Neuron (in vitro differentiated cells): Measurements from ENCODE around the gene TEK.

Experiments used
- H2AFZ ChIP-seq: one replicate; pipeline ENCODE4 v1.6.1; 2013; ENCODE audit warnings: low read depth, mild to moderate bottlenecking, inconsistent platforms, low read length, moderate library complexity
- H3K27me3 ChIP-seq: one replicate; pipeline ENCODE4 v1.6.1; 2013; ENCODE audit warnings: low read length; ENCODE audit not compliant: insufficient read depth
- H3K36me3 ChIP-seq: one replicate; pipeline ENCODE4 v1.6.1; 2013; ENCODE audit warnings: low read length; ENCODE audit not compliant: insufficient read depth
- H3K4me1 ChIP-seq: one replicate; pipeline ENCODE4 v1.6.1; 2013; ENCODE audit warnings: low read length; ENCODE audit not compliant: insufficient read depth
- H3K4me3 ChIP-seq: 2 replicates; pipeline ENCODE4 v1.5.1; 2013; ENCODE audit warnings: mild to moderate bottlenecking, low read length, moderate library complexity
- H3K9me3 ChIP-seq: one replicate; pipeline ENCODE4 v1.6.1; 2013; ENCODE audit warnings: low read length

TEK gene

GRCh38 chr9:27193886-27194285, 84.9 kb downstream of the TEK start:
- Histone ChIP-seq H3K27me3 (no peaks in the 10 kb centered on the region), H3K9me3 (no peaks in the 10 kb centered on the region), H3K36me3 (no peaks in the 10 kb centered on the region), H2AFZ (no peak overlapping the region), H3K4me1 (no peaks in the 10 kb centered on the region), H3K4me3 (no peak overlapping the region)

- Histone ChIP-seq H3K27me3 (no peaks in the 10 kb centered on the region), H2AFZ (no peak overlapping the region), H3K9me3 (no peaks in the 10 kb centered on the region), H3K36me3 (no peaks in the 10 kb centered on the region), H3K4me1 (no peaks in the 10 kb centered on the region), H3K4me3 (no peak overlapping the region)
Observed at GRCh38 chr9:27194401-27195091, 85.5 kb downstream of the TEK start.

- H2AFZ ChIP-seq: no peak overlapping the region
- H3K4me3 ChIP-seq: no peak overlapping the region
- H3K4me1 ChIP-seq: no peaks in the 10 kb centered on the region
- H3K9me3 ChIP-seq: no peaks in the 10 kb centered on the region
- H3K27me3 ChIP-seq: no peaks in the 10 kb centered on the region
- H3K36me3 ChIP-seq: no peaks in the 10 kb centered on the region
Observed at GRCh38 chr9:27195191-27195590, 86.2 kb downstream of the TEK start.

- Histone ChIP-seq H3K9me3 (no peaks in the 10 kb centered on the region), H2AFZ (no peak overlapping the region), H3K4me1 (no peaks in the 10 kb centered on the region), H3K36me3 (no peaks in the 10 kb centered on the region), H3K27me3 (no peaks in the 10 kb centered on the region), H3K4me3 (no peak overlapping the region)
Observed at GRCh38 chr9:27196383-27196782, 87.4 kb downstream of the TEK start.

GRCh38 chr9:27198190-27198589, 89.2 kb downstream of the TEK start:
- Histone ChIP-seq H3K27me3 (no peaks in the 10 kb centered on the region), H3K36me3 (no peaks in the 10 kb centered on the region), H3K4me3 (no peak overlapping the region)

GRCh38 chr9:27202056-27202455, 93.0 kb downstream of the TEK start:
- Histone ChIP-seq H2AFZ (no peak overlapping the region), H3K27me3 (no peaks in the 10 kb centered on the region), H3K4me1 (no peaks in the 10 kb centered on the region), H3K36me3 (no peaks in the 10 kb centered on the region), H3K4me3 (no peak overlapping the region), H3K9me3 (no peaks in the 10 kb centered on the region)

More at GRCh38 chr9:27198190-27198589, 89.2 kb downstream of the TEK start:
- Histone ChIP-seq H3K9me3 (no peaks in the 10 kb centered on the region), H3K4me1 (no peaks in the 10 kb centered on the region), H2AFZ (no peak overlapping the region)

GRCh38 chr9:27203783-27204182, 94.8 kb downstream of the TEK start:
- Histone ChIP-seq H2AFZ (no peak overlapping the region), H3K9me3 (no peaks in the 10 kb centered on the region), H3K4me3 (no peak overlapping the region), H3K27me3 (no peaks in the 10 kb centered on the region), H3K36me3 (no peaks in the 10 kb centered on the region), H3K4me1 (no peaks in the 10 kb centered on the region)

GRCh38 chr9:27204578-27204977, 95.6 kb downstream of the TEK start:
- Histone ChIP-seq H3K36me3 (no peaks in the 10 kb centered on the region), H2AFZ (no peak overlapping the region), H3K4me3 (no peak overlapping the region), H3K9me3 (no peaks in the 10 kb centered on the region), H3K27me3 (no peaks in the 10 kb centered on the region), H3K4me1 (no peaks in the 10 kb centered on the region)

- no peaks in the 10 kb centered on the region for H3K27me3 ChIP-seq
- H3K9me3 ChIP-seq: no peaks in the 10 kb centered on the region
- no peaks in the 10 kb centered on the region for H3K4me1 ChIP-seq
- no peak overlapping the region for H2AFZ ChIP-seq
- H3K36me3 ChIP-seq: no peaks in the 10 kb centered on the region
- H3K4me3 ChIP-seq: no peak overlapping the region
Observed at GRCh38 chr9:27205198-27205597, 96.2 kb downstream of the TEK start.

- Histone ChIP-seq H3K4me3 (no peak overlapping the region), H3K4me1 (no peaks in the 10 kb centered on the region), H2AFZ (no peak overlapping the region), H3K27me3 (no peaks in the 10 kb centered on the region), H3K9me3 (no peaks in the 10 kb centered on the region), H3K36me3 (no peaks in the 10 kb centered on the region)
Observed at GRCh38 chr9:27206041-27206440, 97.0 kb downstream of the TEK start.

- Histone ChIP-seq H3K27me3 (no peaks in the 10 kb centered on the region), H3K4me1 (no peaks in the 10 kb centered on the region), H3K9me3 (no peaks in the 10 kb centered on the region), H3K4me3 (no peak overlapping the region), H3K36me3 (no peaks in the 10 kb centered on the region), H2AFZ (no peak overlapping the region)
Observed at GRCh38 chr9:27209034-27209433, 100.0 kb downstream of the TEK start.

- Histone ChIP-seq H3K36me3 (no peaks in the 10 kb centered on the region), H2AFZ (no peak overlapping the region), H3K9me3 (no peaks in the 10 kb centered on the region), H3K4me3 (no peak overlapping the region), H3K4me1 (no peaks in the 10 kb centered on the region), H3K27me3 (no peaks in the 10 kb centered on the region)
Observed at GRCh38 chr9:27210588-27210987, 101.6 kb downstream of the TEK start.

- Histone ChIP-seq H2AFZ (no peak overlapping the region), H3K9me3 (no peaks in the 10 kb centered on the region), H3K36me3 (no peaks in the 10 kb centered on the region), H3K4me3 (no peak overlapping the region), H3K27me3 (no peaks in the 10 kb centered on the region), H3K4me1 (no peaks in the 10 kb centered on the region)
Observed at GRCh38 chr9:27212191-27212590, 103.2 kb downstream of the TEK start.

GRCh38 chr9:27212621-27213020, 103.6 kb downstream of the TEK start:
- H3K4me1 ChIP-seq: no peaks in the 10 kb centered on the region

More at GRCh38 chr9:27212621-27213020, 103.6 kb downstream of the TEK start:
- no peaks in the 10 kb centered on the region for H3K36me3 ChIP-seq
- H3K9me3 ChIP-seq: no peaks in the 10 kb centered on the region
- H3K27me3 ChIP-seq: no peaks in the 10 kb centered on the region
- H2AFZ ChIP-seq: no peak overlapping the region
- H3K4me3 ChIP-seq: no peak overlapping the region
